HG02970 (cell line): ENCODE results near the gene SLC44A5.
"Not testable (repeated sequence)": the region's sequence is repeated elsewhere in the genome, so short reads cannot be mapped to it uniquely, and the experiment has no call there.

Experiments
- ATAC-seq: cut with Tn5 transposase; IDR thresholded peaks from one replicate; pipeline ENCODE4 v1.9.1; 2021; ENCODE audit warnings: mild to moderate bottlenecking, moderate library complexity, moderate number of reproducible peaks; ENCODE audit not compliant: unreplicated experiment, low FRiP score

SLC44A5 gene

DNA sequence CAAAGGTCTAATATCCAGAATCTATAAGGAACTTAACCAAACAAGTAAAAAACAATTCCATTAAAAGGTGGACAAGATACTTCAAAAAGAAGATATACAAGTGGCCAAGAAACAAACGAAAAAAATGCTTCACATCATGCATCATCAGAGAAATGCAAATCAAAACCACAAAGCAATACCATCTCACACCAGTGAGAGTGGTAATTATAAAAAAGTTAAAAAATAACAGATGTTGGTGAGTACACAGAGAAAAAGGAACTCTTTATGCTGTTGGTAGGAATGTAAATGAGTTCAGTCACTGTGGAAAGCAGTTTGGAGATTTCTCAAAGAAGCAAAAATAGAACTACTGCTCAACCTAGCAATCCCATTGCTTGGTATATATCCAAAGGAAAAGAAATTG lies 218.6 kb downstream of the SLC44A5 start:
- ATAC-seq = peak; percentile 66

GRCh38 chr1:75375476-75376447 lies 235.2 kb downstream of the SLC44A5 start:
- ATAC-seq = not testable (repeated sequence)

DNA sequence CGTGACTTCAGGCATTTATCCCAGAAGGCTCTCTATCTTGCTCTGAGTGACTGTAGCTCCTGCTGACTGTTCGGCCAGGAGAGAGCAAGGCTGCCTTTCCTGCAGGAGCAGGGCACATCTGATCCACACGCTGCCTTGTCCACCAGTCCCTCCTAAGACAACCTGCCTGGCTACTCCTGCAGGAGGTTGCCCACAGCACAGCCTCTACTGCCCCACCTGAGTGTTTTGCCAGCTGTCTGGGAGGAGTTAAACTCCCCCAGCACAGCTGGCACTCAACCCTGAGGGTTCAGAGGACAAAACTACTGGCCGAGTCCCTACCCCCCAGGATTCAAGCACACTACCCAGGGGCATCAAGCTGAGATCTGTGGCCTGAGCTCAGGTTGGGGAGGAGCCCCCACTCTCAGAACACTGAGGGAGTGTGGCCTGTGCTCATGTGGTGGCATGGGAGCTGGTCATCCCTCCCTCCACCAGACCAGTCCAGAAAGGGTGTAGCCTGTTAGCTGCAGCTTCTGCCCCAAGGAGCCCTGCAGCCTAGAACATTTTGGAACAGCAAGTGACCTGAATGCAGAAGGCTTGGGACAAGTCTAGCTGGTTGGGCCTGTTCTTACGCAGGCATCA lies 237.3 kb downstream of the SLC44A5 start:
- no peak for ATAC-seq

DNA sequence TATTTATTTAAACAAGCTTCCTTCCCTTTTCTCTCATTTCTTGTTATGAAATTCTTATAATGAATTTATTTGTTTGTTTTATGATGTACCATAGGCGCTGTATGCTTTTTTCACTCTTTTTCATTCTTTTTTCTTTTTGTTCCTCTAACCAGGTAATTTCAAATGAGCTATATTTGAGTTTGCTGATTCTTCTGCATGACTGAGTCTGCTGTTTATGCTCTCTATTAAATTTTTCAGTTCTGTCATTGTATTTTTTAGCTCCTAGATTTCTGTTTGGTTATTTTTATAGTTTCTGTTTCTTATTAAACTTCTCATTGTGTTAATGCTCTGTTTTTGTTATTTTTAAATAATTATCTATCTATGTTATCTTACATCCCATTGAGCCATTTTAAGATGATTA lies 244.3 kb downstream of the SLC44A5 start:
- no peak for ATAC-seq

- no peak for ATAC-seq
Observed at GRCh38 chr1:75361260-75361659, 249.7 kb downstream of the SLC44A5 start.

DNA sequence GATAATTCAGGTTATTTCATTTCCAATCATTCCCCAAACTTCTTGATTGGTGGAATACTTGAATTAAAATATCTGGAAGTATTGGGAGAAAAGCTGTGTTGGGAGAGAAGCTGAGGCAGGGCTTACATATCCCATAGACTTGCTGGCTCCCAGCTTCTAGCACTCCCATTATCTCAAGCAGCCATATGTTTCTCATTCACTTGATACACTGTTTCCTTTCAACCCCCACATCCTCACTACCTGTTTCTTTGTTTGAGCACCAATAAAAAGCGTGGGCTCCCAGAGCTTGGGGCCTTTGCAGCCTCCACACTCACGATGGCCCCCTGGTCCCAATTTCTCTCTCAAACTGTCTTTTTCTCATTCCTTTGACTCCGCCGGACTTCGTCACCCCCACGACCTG lies 256.6 kb downstream of the SLC44A5 start:
- not testable (repeated sequence) for ATAC-seq

DNA sequence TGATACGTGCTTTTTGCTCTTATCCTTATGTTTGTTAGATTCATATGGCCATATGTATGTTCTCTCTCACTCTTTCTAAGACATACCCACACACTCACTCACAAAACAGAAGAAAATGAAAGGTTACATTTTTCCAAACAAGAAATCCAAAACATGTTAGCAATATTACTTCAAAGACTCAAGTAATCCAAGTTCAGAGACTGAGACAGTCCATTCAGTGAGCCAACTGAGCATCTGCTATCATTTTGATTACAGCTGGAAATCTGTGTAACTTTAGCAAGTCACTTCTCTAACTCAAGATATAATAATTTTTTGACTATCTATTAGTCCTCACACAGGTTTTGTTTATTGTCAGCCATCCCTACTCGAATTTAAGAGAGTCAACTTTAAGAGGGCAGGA lies 257.9 kb downstream of the SLC44A5 start:
- no peak for ATAC-seq

GRCh38 chr1:75345538-75346292 lies 265.2 kb downstream of the SLC44A5 start:
- ATAC-seq = no peak

DNA sequence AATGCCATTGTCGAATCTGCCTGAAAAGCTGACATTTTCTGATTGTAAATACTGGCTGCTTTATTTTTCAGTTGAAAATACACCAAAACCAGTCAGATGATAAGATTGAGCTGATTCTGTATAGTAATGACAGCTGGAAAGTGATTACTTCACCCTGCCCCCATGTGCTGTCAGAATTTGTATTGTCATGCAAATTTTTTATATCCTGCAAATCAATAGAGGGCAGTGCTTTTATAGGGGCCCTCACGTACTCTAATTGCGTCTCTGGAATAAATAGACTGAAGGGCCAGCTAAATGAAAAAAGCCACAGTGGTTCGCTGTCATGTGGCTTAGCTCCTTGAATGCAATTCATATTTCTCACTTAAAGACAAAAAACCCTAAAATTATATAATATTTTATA lies 268.1 kb downstream of the SLC44A5 start:
- no peak for ATAC-seq

DNA sequence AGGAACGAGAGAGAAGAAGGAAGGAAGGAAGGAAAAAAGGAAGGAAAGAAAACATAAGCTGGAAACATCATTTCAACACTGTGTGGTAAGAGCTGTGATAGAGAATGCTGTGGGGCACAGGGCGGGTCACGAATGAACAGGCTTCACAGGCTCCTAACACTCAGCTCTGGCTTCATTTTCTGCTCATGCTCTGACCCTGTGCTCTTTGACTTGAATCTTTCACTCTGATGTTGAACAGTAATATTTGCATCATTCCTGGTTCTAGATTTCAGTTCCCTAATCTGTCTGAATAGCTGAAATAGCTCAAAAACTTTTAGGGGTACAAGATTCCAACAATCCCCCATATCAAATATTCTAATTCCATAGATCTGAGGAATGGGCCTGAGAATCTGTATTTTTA lies 269.4 kb downstream of the SLC44A5 start:
- no peak for ATAC-seq

DNA sequence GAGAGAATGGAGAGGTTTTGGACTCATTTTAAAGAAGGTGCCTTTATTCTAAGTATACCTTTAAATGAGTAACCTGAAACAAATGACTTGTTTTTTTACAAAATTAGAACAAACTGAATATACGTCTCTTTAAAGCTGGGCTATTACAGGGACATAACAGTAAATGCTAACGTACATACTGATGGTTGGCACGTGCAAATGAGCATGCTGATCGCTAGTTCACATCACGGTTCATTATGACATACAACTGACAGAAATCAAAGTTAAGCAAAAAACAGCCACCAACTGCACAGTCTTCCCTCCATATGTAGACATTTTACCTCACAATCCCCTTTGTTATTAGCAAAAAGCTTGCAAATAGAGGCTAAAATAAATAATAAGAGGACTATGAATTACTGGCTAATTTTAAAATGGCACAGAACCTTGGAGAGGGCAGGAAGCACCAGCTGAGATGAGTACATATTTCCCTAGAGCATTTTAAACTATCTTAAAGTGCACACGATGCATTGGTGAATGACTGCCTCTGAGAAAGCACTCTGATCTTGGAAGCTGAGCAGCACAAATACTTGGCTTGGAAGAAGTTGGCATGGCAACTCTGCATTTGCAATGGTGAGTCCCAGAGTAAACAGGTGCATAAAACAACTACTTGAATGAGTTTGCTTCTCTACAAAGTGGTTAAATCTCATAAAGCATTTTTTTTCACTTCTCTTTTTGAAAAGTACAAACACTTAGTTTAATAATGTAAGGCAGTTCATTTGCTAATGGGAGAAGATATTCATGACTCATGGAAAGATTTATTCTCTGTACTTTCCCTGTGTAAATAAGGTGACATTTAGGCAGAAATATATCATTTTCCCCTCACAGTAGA lies 272.1 kb downstream of the SLC44A5 start:
- ATAC-seq = peak; percentile 63

- ATAC-seq = no peak
Observed at GRCh38 chr1:75334876-75335389, 276.0 kb downstream of the SLC44A5 start.

GRCh38 chr1:75330624-75331023 lies 280.3 kb downstream of the SLC44A5 start:
- no peak for ATAC-seq

DNA sequence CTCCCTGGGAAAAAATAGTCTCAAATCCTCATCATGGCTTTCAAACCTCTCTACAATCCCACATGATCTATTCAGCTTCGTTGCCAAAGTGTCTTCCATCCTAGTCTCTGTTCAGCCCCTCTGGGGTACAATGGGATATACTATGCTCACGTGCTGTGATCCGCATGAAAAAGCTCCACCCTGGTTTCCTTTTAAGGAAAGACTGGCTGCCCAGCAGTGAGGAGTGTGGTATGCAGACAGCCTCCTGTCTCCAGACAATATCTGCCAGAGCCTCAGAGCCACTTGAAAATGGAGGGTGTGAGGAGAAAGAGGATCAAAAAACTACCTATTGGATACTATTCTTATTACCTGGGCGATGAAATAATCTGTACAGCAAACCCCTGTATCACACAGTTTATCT lies 282.2 kb downstream of the SLC44A5 start:
- no peak for ATAC-seq

DNA sequence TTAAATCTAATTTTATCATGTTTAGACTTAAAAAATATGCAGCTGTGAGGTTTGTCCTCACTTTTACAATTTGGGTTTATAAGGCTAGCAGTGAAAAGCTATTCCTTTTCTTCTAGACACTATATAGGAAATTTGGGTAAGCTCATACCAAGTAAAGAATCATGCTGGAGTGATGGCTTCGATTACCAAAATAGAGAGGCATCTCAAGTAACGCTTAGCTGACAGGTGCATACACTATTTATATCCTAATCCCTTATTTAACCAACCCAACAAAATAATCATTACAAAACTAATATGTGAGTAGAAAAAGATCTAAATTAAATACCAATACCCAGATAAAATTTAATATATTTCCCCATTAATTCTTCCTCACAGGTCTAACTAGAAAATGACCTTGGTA lies 283.5 kb downstream of the SLC44A5 start:
- no peak for ATAC-seq

- ATAC-seq = no peak
Observed at GRCh38 chr1:75317976-75318375, 292.9 kb downstream of the SLC44A5 start.

DNA sequence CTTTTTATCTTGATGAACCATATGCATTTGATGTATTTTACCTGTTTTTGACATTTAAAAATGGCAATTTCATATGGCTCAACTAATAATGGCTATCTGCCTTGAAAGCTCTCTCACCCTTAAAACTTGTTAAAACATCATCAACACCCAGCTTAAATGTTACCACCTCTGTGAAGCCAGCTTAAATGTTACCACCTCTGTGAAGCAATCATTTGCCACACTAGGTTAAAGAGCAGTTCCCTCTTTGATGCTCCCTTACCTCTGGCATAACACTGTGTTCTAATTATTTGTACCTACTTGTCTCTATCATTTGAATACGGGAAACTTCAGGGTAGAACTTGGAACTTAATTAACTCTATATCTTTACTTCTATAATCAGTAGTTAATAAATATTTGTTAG lies 294.7 kb downstream of the SLC44A5 start:
- no peak for ATAC-seq

GRCh38 chr1:75312620-75313019 lies 298.3 kb downstream of the SLC44A5 start:
- no peak for ATAC-seq

DNA sequence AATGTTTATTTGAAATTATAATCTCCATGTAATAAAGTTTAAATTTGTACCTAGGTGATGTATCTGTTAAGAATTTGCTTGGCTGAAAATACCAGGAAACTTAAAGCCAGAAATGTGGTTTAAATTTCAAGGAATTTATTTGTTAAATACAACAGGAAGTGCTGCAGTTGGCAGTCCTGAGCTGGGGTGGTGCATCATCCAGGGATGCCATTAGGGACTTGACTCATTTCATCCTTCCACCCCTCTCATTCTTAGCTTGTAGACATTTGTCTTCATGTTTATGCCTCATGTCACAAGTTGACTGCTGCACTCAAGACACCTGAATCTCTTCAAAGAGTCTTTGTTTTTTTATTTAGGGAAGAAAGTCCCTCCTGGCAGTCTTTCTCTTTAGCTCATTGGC lies 300.8 kb downstream of the SLC44A5 start:
- no peak for ATAC-seq

GRCh38 chr1:75308365-75308764 lies 302.5 kb downstream of the SLC44A5 start:
- ATAC-seq = no peak
